AG04449 (cell line): Measurements from ENCODE around the gene CEBPZOS.
"Not testable (repeated sequence)": the region's sequence is repeated elsewhere in the genome, so short reads cannot be mapped to it uniquely, and the experiment has no call there.

ENCODE experiments used
- CTCF ChIA-PET: fragments of 350-600 bp; formaldehyde crosslinking; extraction: SDS; loops from one replicate; lab custom pipeline; 2021; ENCODE audit warnings: antibody characterized with exemption; lab: Yijun Ruan, JAX
- POLR2A ChIA-PET: fragments of 400-600, 350-600 bp; formaldehyde crosslinking; extraction: SDS; loops from one replicate; lab custom pipeline; 2020; ENCODE audit warnings: antibody characterized with exemption, inconsistent platforms; lab: Yijun Ruan, JAX
- DNase-seq: peaks from one replicate; pipeline ENCODE4 v3.0.0-alpha.2; 2010; ENCODE audit warnings: low read depth, low spot score
- H3K4me3 ChIP-seq: 2 replicates; pipeline ENCODE4 v1.5.1; 2011; ENCODE audit warnings: low read depth, mild to moderate bottlenecking, control low read depth, low read length
- CTCF ChIP-seq: IDR thresholded peaks from one replicate; pipeline ENCODE4 v1.5.1; 2011; ENCODE audit warnings: mild to moderate bottlenecking, moderate library complexity, low read length, control low read depth, inconsistent platforms; ENCODE audit not compliant: insufficient read depth; ENCODE audit errors: missing control alignments

CEBPZOS gene

GRCh38 chr2:37211212-37211611, 14.9 kb downstream of the CEBPZOS start:
- no peak for DNase-seq
- POLR2A ChIA-PET, result no interaction called here
- CTCF ChIA-PET, result interaction anchor here (0.7 to 1.0 kb wide), 2 partner anchors 11 to 13 kb away, joined by 3 read pairs; no protein-coding TSS in a partner anchor
- no peak overlapping the region for H3K4me3 ChIP-seq
- TF ChIP-seq CTCF, result no peak

- CTCF ChIA-PET, result interaction anchor here (0.7 to 1.0 kb wide), 2 partner anchors 12 to 13 kb away, joined by 3 read pairs; no protein-coding TSS in a partner anchor
- no peak for DNase-seq
- POLR2A ChIA-PET, result no interaction called here
- no peak for TF ChIP-seq CTCF
- H3K4me3 ChIP-seq, result no peak overlapping the region
Measured at GRCh38 chr2:37211939-37212338, 15.6 kb downstream of the CEBPZOS start.

- DNase-seq, result no peak
- TF ChIP-seq CTCF, result no peak
- no peak overlapping the region for H3K4me3 ChIP-seq
- POLR2A ChIA-PET, result no interaction called here
- CTCF ChIA-PET, result interaction anchor here (1.2 to 1.5 kb wide), 2 partner anchors 12 to 46 kb away, joined by 3 to 4 read pairs; no protein-coding TSS in a partner anchor
Measured at GRCh38 chr2:37215250-37215649, 19.0 kb downstream of the CEBPZOS start.

DNA sequence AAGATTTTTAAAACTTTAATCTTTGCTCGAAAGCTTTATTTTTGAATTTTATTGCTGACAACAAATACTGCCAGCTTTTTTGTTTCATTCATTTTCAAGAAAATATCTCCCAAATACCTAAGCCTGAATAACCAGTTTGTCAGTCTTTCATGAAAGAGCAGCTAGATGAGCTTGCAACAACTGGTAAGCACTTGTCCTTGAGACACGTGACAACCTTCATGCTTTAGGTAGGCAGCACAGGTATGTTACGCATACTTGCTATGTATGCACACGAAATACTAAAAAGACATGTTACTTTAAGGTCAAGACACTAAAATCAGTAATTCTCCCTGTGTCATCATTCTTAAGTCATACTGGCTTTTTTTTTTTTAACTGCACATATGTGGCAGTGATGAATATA, 22.8 kb downstream of the CEBPZOS start:
- no peak for TF ChIP-seq CTCF
- POLR2A ChIA-PET, result no interaction called here
- CTCF ChIA-PET, result interaction anchor here (0.6 to 1.1 kb wide), 3 partner anchors 12 to 191 kb away, joined by 3 read pairs; no protein-coding TSS in a partner anchor
- DNase-seq, result no peak
- no peak overlapping the region for H3K4me3 ChIP-seq

DNA sequence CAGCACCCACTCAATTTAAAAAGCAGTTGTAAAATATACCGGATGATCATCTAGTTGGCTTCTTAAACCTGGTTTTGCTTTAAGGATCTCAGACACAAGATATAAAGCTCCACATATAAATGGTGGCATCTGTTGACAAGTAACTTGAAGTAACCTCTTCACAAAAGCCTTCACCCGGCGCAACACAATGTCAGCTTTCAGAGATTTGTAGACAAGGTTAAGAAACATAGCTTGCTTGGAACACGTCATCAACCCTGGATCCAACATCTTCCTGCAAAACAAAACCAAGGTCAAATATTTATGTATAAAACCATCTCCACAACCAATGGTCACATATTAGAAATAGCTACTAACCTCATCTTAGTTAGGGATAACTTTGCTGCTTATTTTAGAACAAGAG, 26.8 kb downstream of the CEBPZOS start:
- POLR2A ChIA-PET, result no interaction called here

DNA sequence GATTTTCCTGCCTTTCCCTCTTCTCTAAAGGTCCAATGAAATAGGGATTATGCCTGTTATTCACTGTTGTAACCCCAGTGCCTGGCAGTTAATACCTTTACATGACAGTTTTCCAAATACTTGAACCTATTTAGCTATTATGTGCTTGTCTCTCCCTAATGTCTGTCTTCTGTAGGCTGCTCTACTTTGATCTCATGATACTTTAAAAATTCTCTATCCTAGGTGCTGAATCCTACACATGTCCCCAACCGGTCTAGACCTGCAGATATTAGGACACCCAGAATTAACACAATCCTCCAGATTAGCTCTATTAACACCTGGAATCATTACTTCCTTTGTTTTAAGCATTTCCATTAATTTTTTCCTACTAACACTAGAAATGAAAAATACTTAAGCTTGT, 27.8 kb downstream of the CEBPZOS start:
- ChIA-PET POLR2A (no interaction called here), CTCF (no interaction called here)
- DNase-seq, result no peak
- no peak for TF ChIP-seq CTCF
- no peak overlapping the region for H3K4me3 ChIP-seq

More for the DNA sequence above, 26.8 kb downstream of the CEBPZOS start:
- H3K4me3 ChIP-seq, result no peak overlapping the region
- TF ChIP-seq CTCF, result no peak
- DNase-seq, result no peak
- CTCF ChIA-PET, result no interaction called here

- DNase-seq, CTCF ChIA-PET, H3K4me3 ChIP-seq, POLR2A ChIA-PET: not testable (repeated sequence)
Measured at GRCh38 chr2:37225129-37225528, 28.8 kb downstream of the CEBPZOS start.
